Ovary (tissue), 1 donor: ENCODE measurements around the gene MTHFR.

Experiments
- EP300 ChIP-seq: sonication (generic); formaldehyde crosslinking; IDR thresholded peaks from one replicate; pipeline ENCODE4 v1.6.1; 2017; ENCODE audit warnings: antibody characterized with exemption
- POLR2A ChIP-seq: fragments of 450-650 bp; IDR thresholded peaks from one replicate; pipeline ENCODE4 v1.6.1; 2017; ENCODE audit warnings: antibody characterized with exemption, mild to moderate bottlenecking, moderate library complexity

DNA sequence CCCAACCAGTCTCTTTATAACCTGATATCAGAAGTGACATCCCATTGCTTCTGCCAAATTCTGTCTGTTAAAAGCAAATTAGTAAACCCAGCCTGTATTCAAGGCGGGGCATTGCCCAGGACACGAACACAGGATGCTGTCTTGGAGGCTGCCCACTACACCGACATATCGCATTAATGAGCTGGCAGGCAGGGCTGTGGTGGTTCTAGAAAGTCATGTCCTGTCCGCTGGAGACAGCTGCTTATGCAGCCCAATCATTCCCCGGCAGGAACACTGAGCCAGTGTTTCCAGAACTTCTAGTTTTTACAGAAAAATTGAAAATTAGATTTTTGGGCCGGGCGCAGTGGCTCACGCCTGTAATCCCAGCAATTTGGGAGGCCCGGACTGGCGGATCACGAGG is 24.5 kb downstream of the MTHFR start:
- TF ChIP-seq POLR2A (no peak), EP300 (no peak)
